Kidney (tissue), 14 donors: Measurements from ENCODE around the gene GRPEL2. TPM values are rescaled to one million over a fixed set of nuclear protein-coding genes. Genes with fewer than 3 reads are reported as not detected.
A peak's percentile ranks its signal among the peaks of the same experiment; 100 is the strongest.

Experiments used
- DNase-seq, 5 donors: peaks; one replicate each; pipeline ENCODE4 v3.0.0-alpha.2; 2013 to 2020
- FAIRE-seq: peaks from 2 replicates; lab custom pipeline; 2012; peaks lifted over from hg19 to GRCh38; lab: Jason Lieb, UNC
- H3K27ac ChIP-seq, 2 donors: one replicate each; pipeline ENCODE4 v1.7.0; 2013; ENCODE audit warnings: low read depth in 2 of 2, low read length in 2 of 2, inconsistent platforms in 1 of 2
- H3K27me3 ChIP-seq: one replicate; pipeline ENCODE4 v1.7.1; 2013; ENCODE audit warnings: low read length, inconsistent platforms; ENCODE audit not compliant: control insufficient read depth, insufficient read depth
- H3K36me3 ChIP-seq, 3 donors: one replicate each; pipeline versions ENCODE4 v1.7.0 to v1.7.1; 2013; ENCODE audit warnings: low read length in 3 of 3, control low read depth in 1 of 3, inconsistent platforms in 1 of 3; ENCODE audit not compliant: insufficient read depth in 3 of 3, control insufficient read depth in 2 of 3
- H3K4me1 ChIP-seq, 3 donors: one replicate each; pipeline versions ENCODE4 v1.7.0 to v1.7.1; 2013; ENCODE audit warnings: low read length in 3 of 3, inconsistent platforms in 1 of 3, low read depth in 1 of 3; ENCODE audit not compliant: control insufficient read depth in 2 of 3, insufficient read depth in 2 of 3
- H3K4me3 ChIP-seq, 3 donors: one replicate each; pipeline versions ENCODE4 v1.7.0 to v1.8.1; 2013; ENCODE audit warnings: low read length in 3 of 3, control low read depth in 1 of 3, inconsistent platforms in 1 of 3
- H3K9ac ChIP-seq, 3 donors: one replicate each; pipeline versions ENCODE4 v1.7.0 to v1.7.1; 2013; ENCODE audit warnings: low read length in 3 of 3, control low read depth in 1 of 3, inconsistent platforms in 1 of 3
- H3K9me3 ChIP-seq, 3 donors: one replicate each; pipeline versions ENCODE4 v1.7.0 to v1.7.1; 2013; ENCODE audit warnings: low read length in 3 of 3, control low read depth in 1 of 3, inconsistent platforms in 1 of 3; ENCODE audit not compliant: control insufficient read depth in 2 of 3, insufficient read depth in 1 of 3
- CTCF ChIP-seq: IDR thresholded peaks from 3 replicates; pipeline ENCODE4 v1.5.1; 2012; ENCODE audit warnings: mild to moderate bottlenecking, moderate library complexity, borderline replicate concordance; ENCODE audit not compliant: insufficient read depth; ENCODE audit errors: extremely low read depth
- intact Hi-C: fragments of 100-400 bp; cut with DNase I; formaldehyde crosslinking; loops from one replicate; pipeline ENCODE4 v1.11.1; 2022
- polyA plus RNA-seq: library from polyadenylated mRNA; stranded (reverse); fragments of 350-450 nt; fragmentation: Illumina TruSeq; extraction: RNeasy Lipid Tissue Mini Kit (QIAGEN cat#74804); gene quantifications from one replicate; pipeline ENCODE4 v1.2.3, GENCODE V29; 2014; ENCODE audit warnings: low read depth, low replicate concordance; ENCODE audit not compliant: insufficient read depth
- total RNA-seq: library from RNA; stranded (reverse); fragmentation: NEBNext Ultra II Directional; extraction: Animal tissue kit (Norgen Biotek cat#: 25700); gene quantifications from one replicate; pipeline ENCODE4 v1.2.1, GENCODE V29; 2021
- donor health status: control.
- donor health status: control.
- donor health status: control.
- donor health status: control.
- donor health status: control.
- donor health status: DM: yes; HTN: yes; CAD: no.
- donor health status: Normal renal cell carcinoma (clear cell type).

The GRPEL2 gene
- total and polyA plus RNA-seq, 2 donors from 2014 or later: 7.6 to 16.9 TPM

GRCh38 chr5:149355688-149356087, 10.4 kb downstream of the GRPEL2 start:
- DNase-seq: no peak
- H3K4me3 ChIP-seq: no peak overlapping the region
- no peak for FAIRE-seq
- H3K9me3 ChIP-seq: no peaks in the 10 kb centered on the region
- H3K9ac ChIP-seq: no peak overlapping the region
- H3K36me3 ChIP-seq: peaks cover 0 to 25% (median 11%) of the 10 kb centered on the region in 3 donors
- intact Hi-C loops: no loop called here
- no peaks in the 10 kb centered on the region for H3K27me3 ChIP-seq
- H3K27ac ChIP-seq: no peak overlapping the region
- peaks cover 0 to 7% (median 0%) of the 10 kb centered on the region in 3 donors for H3K4me1 ChIP-seq
- TF ChIP-seq CTCF: no peak

GRCh38 chr5:149356391-149356790, 11.1 kb downstream of the GRPEL2 start:
- TF ChIP-seq CTCF: no peak
- peaks cover 0 to 18% (median 8%) of the 10 kb centered on the region in 3 donors for H3K36me3 ChIP-seq
- intact Hi-C loops: no loop called here
- H3K4me1 ChIP-seq: peaks cover 0 to 7% (median 0%) of the 10 kb centered on the region in 3 donors
- DNase-seq (no peak), FAIRE-seq (no peak)
- H3K27ac ChIP-seq: no peak overlapping the region
- H3K27me3 ChIP-seq: no peaks in the 10 kb centered on the region
- no peak overlapping the region for H3K9ac ChIP-seq
- H3K9me3 ChIP-seq: no peaks in the 10 kb centered on the region
- H3K4me3 ChIP-seq: no peak overlapping the region

DNA sequence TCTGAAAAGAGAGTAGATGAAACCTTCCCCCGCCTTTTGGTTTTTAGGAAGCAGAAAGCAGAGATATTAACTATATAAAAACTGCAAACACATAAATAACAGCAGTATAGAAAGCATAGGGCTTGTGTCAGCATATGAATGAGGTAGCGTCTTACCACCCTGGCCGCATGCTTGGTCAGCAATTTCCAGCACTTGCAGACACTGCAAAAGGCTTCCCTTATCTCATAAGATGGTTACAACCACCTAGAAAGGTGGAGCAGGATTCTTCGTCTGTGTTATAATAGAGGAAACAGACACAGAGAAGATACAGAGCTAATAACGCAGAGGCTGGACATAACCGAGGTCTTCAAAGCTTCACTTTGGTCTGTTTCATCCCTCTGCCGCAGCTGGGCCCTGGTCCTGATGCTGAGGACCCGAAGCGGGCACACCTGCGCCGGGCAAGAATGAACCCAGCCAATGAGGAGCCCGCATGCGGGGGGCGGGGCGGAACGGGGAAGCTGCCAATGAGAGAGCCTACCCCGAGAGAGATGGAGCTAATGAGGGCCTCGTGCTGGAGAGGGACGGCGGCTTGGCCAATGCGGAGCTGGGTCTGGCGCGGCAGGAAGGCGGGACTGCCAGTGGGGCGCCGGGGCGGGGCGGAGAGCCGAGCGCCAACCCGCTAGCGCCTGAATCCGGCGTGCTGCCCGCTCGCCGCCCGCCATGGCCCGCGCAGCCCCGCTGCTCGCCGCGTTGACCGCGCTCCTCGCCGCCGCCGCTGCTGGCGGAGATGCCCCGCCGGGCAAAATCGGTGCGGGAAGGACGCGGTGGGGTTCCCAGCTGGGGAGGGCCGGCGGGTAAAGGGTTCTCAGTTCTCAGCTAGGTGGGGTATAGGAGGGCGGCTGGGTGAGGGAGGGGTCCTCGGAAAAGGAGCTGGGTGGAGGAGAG, 12.3 kb downstream of the GRPEL2 start, which contains the start of gene PCYOX1L:
Gene PCYOX1L, plus strand, starts transcription at position 677 of the 924 bp plus-strand sequence. Its CDS starts 23 bp downstream, at position 700.
- peaks cover 0 to 10% (median 2%) of the 10 kb centered on the region in 3 donors for H3K36me3 ChIP-seq
- H3K27me3 ChIP-seq: no peaks in the 10 kb centered on the region
- no peaks in the 10 kb centered on the region for H3K9me3 ChIP-seq
- no peak for TF ChIP-seq CTCF
- intact Hi-C loops: no loop called here
- peak; percentile 13 for FAIRE-seq
- peak within 1 kb of the TSS in 2 of 3 donors; percentile 30 to 31 for H3K9ac ChIP-seq
- H3K4me1 ChIP-seq: peaks cover 0 to 7% (median 0%) of the 10 kb centered on the region in 3 donors
- H3K27ac ChIP-seq: no peak within 1 kb of the TSS
- peak; percentile 96 to 98 (median 97) for DNase-seq
- peak within 1 kb of the TSS; percentile 37 to 71 (median 67) for H3K4me3 ChIP-seq
